Aorta (tissue), 5 donors: ENCODE data around the gene SSRP1. TPM values are rescaled to one million over a fixed set of nuclear protein-coding genes. Genes with fewer than 3 reads are reported as not detected.
A peak's percentile ranks its signal among the peaks of the same experiment; 100 is the strongest.

Experiments used
- ATAC-seq: fragments of 200-7000 bp; cut with Tn5 transposase; one replicate; pipeline ENCODE4 v1.9.1; 2022; ENCODE audit warnings: moderate library complexity; ENCODE audit not compliant: low FRiP score
- DNase-seq, 2 donors: peaks; one replicate each; pipeline ENCODE4 v3.0.0-alpha.2; 2020
- H3K27ac ChIP-seq, 2 donors: one replicate each; pipeline ENCODE4 v1.5.1; 2013; ENCODE audit warnings: low read length in 2 of 2, mild to moderate bottlenecking in 2 of 2, moderate library complexity in 2 of 2, control low read depth in 1 of 2, inconsistent platforms in 1 of 2, low read depth in 1 of 2
- H3K27me3 ChIP-seq, 2 donors: one replicate each; pipeline ENCODE4 v1.6.1; 2013; ENCODE audit warnings: control low read depth in 1 of 2, low read length in 1 of 2, mild to moderate bottlenecking in 1 of 2, moderate library complexity in 1 of 2; ENCODE audit not compliant: insufficient read depth in 2 of 2, control insufficient read depth in 1 of 2
- H3K36me3 ChIP-seq, 2 donors: one replicate each; pipeline ENCODE4 v1.6.1; 2013; ENCODE audit warnings: control low read depth in 1 of 2, low read length in 1 of 2, mild to moderate bottlenecking in 1 of 2; ENCODE audit not compliant: insufficient read depth in 2 of 2, control insufficient read depth in 1 of 2
- H3K4me1 ChIP-seq, 2 donors: one replicate each; pipeline ENCODE4 v1.6.1; 2013; ENCODE audit warnings: low read length in 2 of 2, control low read depth in 1 of 2, mild to moderate bottlenecking in 1 of 2, moderate library complexity in 1 of 2; ENCODE audit not compliant: insufficient read depth in 2 of 2, control insufficient read depth in 1 of 2
- H3K4me3 ChIP-seq, 2 donors: one replicate each; pipeline ENCODE4 v1.5.1; 2013; ENCODE audit warnings: low read length in 2 of 2, control low read depth in 1 of 2, mild to moderate bottlenecking in 1 of 2
- H3K9me3 ChIP-seq: one replicate; pipeline ENCODE4 v1.6.1; 2013; ENCODE audit warnings: mild to moderate bottlenecking, low read length; ENCODE audit not compliant: control insufficient read depth
- WGBS, 2 donors: extraction: QIAGEN DNeasy Blood & Tissue Kit; methylation state at CpG; one replicate each; pipeline ENCODE4 v1.1.7; 2013; 5-methylcytosine and 5-hydroxymethylcytosine counted together
- intact Hi-C, 2 donors: fragments of 100-400 bp; cut with DNase I; formaldehyde crosslinking; loops; one replicate each; pipeline versions ENCODE4 v1.14.2 to v1.15.0; 2022
- polyA plus RNA-seq, 2 donors: library from polyadenylated mRNA; stranded (reverse); fragments of 200-250 nt; gene quantifications; one replicate each; pipeline ENCODE4 v1.2.3, GENCODE V29; 2013
- total RNA-seq, 2 donors: library from RNA; stranded (reverse); fragmentation: NEBNext Ultra II Directional; extraction: Animal tissue kit (Norgen Biotek cat#: 25700); gene quantifications; one replicate each; pipeline ENCODE4 v1.2.1, GENCODE V29; 2021
- donor health status: healthy with polysubstance abuse.
- donor health status: Bipolar disorder and iron deficiency.
- donor health status: DM: no; HTN: no; CAD: no.
- donor health status: DM: no; HTN: no; CAD: no.
- donor health status: DM: yes; HTN: yes; CAD: no.

Gene SSRP1
- total and polyA plus RNA-seq, 4 donors = 37.8 to 48.7 (median 44.0) TPM

DNA sequence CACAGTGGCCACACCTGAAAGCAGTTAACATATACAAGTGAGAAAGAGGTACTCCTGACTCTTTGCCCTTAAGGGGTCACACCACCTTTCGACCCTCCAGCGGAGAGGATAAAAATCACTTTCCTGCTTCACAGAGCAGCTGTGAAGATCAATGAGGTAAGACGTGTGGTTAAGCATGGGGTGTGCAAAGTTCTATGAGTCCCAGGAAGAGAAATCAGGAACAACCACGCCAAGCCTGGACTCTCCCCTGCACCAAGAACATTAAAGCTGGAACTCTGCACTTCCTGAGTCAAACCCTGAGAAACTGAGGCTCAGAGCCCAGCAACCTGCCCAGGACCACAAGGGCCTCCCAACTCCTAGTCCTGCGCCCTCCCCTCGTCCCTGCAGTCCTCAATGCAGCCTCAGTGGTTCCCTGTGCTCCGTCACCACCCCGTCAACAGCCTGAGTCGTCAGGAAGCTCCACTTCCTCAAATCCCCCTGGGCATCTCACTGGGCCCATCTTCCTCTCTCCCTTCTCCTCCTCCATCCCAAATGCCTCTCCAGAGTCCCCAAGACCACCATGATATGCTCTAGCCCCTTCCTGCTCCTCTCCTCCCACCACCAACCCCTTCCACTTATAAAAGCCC lies 28.6 kb downstream of the SSRP1 start:
- ATAC-seq = no peak
- Histone ChIP-seq H3K27ac (no peak overlapping the region), H3K4me3 (no peak overlapping the region), H3K36me3 (peaks cover 0 to 8% of the 10 kb centered on the region in 2 donors), H3K27me3 (no peaks in the 10 kb centered on the region), H3K9me3 (no peaks in the 10 kb centered on the region), H3K4me1 (no peaks in the 10 kb centered on the region)
- WGBS, 2 donors = 84 to 86% methylated on average over 9 of the region's 9 CpGs
- DNase-seq = peak in 1 of 2 donors; percentile 61
- intact Hi-C loops = no loop called here

DNA sequence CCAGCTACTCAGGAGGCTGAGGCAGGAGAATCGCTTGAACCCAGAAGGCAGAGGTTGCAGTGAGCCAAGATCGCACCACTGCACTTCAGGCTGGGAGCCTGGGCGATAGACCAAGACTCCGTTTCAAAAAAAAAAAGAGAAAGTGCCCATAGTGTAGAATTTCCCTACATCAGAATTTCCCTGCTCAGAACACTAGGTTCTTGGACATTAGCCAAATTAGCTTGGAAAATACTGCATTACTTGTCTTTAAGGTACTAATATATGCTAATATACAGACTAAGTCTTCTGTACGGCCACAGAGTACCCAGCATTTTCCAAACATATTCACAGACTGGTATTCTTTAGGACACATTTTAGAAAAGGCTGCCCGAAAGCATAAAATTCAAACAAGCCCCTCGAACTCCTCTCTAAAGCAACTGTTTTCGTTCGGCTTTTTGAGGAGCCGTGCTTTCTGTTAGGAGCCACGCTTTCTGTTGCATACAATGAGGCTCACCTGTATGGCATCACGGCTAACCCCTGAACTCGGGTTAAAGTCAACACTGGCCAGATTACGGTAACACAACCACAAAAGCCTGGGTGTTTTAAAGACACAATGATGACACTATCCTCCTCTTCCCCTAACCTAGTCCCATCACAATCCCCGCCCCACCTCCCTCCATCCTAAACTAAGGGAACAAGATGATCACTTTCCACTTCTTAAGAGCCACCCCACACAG lies 29.4 kb downstream of the SSRP1 start:
- intact Hi-C loops = no loop called here
- no peak for DNase-seq
- Histone ChIP-seq H3K27ac (no peak overlapping the region), H3K4me3 (no peak overlapping the region), H3K9me3 (no peaks in the 10 kb centered on the region), H3K36me3 (peaks cover 0 to 15% of the 10 kb centered on the region in 2 donors), H3K27me3 (no peaks in the 10 kb centered on the region), H3K4me1 (no peaks in the 10 kb centered on the region)
- ATAC-seq = no peak
- 79% methylated on average over 15 of the region's 15 CpGs for WGBS, 2 donors

DNA sequence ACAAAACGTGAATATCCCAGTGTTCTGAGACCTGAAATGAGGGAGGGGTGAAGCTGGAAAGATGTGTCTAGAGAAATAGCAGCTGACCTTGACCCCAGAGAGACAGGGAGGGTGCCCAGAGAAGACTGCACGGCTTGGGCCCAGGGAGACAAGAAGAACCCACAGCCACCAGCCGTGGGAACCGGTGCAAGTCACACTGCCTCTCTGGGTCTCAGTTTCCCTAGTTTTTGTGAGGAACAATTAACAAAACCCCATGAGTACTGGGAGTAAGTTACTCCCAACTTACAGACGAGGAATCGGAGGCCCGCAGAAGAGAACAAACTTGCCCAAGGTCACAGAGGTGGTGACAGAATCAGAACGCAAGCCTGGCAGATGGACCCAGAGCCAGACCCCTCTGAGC lies 30.2 kb downstream of the SSRP1 start:
- no peak overlapping the region for H3K4me3 ChIP-seq
- peaks cover 3 to 23% of the 10 kb centered on the region in 2 donors for H3K36me3 ChIP-seq
- H3K4me1 ChIP-seq = no peaks in the 10 kb centered on the region
- DNase-seq (no peak), ATAC-seq (no peak)
- no peak overlapping the region for H3K27ac ChIP-seq
- no peaks in the 10 kb centered on the region for H3K27me3 ChIP-seq
- intact Hi-C loops = no loop called here
- 91 to 92% methylated on average over 8 of the region's 8 CpGs for WGBS, 2 donors
- no peaks in the 10 kb centered on the region for H3K9me3 ChIP-seq

DNA sequence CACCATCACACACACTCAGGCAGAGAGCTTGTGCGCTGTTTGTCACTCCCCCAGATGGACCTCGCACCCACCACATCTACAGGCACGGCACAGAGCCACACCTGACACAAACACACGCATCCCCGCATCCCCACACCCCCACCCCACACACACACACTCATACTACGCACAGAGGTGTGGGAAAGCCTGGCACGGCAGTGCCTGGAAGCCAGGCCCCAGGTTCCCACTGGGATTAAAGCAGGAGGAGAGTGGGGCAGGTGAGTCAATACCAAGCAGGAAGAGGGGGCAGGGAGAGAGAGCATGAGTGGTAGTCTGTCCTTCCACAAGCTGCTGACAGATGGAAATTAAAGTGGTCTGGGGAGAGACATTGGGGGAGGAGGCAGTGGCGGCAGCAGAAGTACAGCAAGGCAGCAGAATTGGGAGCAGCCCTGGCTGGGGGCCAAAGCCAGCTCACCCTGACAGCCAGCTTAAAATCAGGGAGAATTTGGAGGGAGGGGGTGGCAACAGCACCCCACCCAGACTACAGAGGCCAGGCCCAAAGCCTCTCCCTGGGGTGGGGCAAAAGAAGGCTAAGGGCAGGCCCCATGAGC lies 31.6 kb downstream of the SSRP1 start:
- H3K36me3 ChIP-seq = peaks cover 8 to 34% of the 10 kb centered on the region in 2 donors
- ATAC-seq (no peak), DNase-seq (peak in 1 of 2 donors; percentile 49)
- no peaks in the 10 kb centered on the region for H3K4me1 ChIP-seq
- no peak overlapping the region for H3K4me3 ChIP-seq
- H3K9me3 ChIP-seq = peaks cover 6% of the 10 kb centered on the region
- intact Hi-C loops = no loop called here
- no peaks in the 10 kb centered on the region for H3K27me3 ChIP-seq
- no peak overlapping the region for H3K27ac ChIP-seq
- WGBS, 2 donors = 86% methylated on average over 8 of the region's 8 CpGs

DNA sequence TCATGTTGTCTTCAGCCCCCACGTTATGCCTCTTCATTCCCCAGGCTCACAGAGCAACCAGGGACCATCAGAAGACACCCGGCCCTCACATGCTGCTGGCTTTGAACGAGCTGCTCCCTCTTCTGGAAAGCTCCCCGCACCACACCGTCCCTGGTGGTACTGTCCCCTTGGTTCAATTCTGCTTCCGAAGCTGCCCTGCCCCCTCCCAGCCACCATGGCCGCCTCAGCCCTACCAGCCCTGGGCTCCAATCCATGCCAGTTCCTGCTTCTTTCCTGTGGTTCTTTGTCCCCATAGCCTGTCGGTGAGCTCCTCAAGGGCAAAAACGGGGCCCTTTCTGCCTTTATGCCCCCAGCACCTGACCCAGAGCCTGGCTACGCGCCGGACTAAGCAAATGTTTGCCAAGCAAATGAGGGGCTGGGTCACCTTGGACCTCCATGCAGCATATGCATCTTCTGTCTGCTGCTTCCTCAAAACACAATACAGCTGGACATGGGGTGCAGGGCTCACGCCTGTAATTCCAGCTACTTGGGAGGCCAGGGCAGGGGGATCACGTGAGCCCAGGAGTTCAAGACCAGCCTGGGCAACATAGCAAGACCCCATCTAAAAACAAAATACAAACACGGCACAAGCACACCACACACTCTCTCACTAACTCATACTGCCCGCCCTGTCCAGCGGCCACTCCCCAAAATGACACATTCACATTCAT lies 32.3 kb downstream of the SSRP1 start:
- H3K4me3 ChIP-seq = no peak overlapping the region
- peaks cover 8 to 34% of the 10 kb centered on the region in 2 donors for H3K36me3 ChIP-seq
- no peak for DNase-seq
- peaks cover 6% of the 10 kb centered on the region for H3K9me3 ChIP-seq
- no peak overlapping the region for H3K27ac ChIP-seq
- whole genome bisulfite sequencing, 2 donors = 84 to 87% methylated on average over 17 of the region's 17 CpGs
- ATAC-seq = no peak
- H3K4me1 ChIP-seq = no peaks in the 10 kb centered on the region
- no peaks in the 10 kb centered on the region for H3K27me3 ChIP-seq
- intact Hi-C loops = no loop called here

DNA sequence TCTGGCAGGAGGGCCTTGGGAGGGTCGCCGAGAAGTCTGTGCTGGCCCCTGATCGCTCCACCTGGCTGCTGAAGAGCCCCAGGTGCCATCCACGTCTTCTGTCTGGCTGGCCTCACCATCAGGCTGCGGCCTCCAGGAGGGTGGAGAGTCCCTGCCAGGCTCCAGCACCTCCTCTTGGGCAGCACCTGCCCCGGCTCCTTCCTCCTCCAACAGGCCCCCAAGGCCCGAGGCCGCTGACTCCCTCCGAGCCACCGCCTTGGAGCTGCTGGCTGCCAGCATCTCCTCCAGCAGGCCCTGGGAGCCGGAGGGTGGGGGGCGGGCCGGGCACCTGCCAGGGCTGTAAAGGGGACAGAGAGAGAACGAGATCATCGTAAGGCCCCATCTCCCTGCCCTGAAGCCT lies 33.2 kb downstream of the SSRP1 start:
- intact Hi-C loops = no loop called here
- H3K27ac ChIP-seq = no peak overlapping the region
- 93 to 96% methylated on average over 15 of the region's 15 CpGs for WGBS, 2 donors
- H3K36me3 ChIP-seq = peaks cover 8 to 34% of the 10 kb centered on the region in 2 donors
- no peaks in the 10 kb centered on the region for H3K27me3 ChIP-seq
- peaks cover 6% of the 10 kb centered on the region for H3K9me3 ChIP-seq
- no peak overlapping the region for H3K4me3 ChIP-seq
- no peak for ATAC-seq
- no peak for DNase-seq
- no peaks in the 10 kb centered on the region for H3K4me1 ChIP-seq

DNA sequence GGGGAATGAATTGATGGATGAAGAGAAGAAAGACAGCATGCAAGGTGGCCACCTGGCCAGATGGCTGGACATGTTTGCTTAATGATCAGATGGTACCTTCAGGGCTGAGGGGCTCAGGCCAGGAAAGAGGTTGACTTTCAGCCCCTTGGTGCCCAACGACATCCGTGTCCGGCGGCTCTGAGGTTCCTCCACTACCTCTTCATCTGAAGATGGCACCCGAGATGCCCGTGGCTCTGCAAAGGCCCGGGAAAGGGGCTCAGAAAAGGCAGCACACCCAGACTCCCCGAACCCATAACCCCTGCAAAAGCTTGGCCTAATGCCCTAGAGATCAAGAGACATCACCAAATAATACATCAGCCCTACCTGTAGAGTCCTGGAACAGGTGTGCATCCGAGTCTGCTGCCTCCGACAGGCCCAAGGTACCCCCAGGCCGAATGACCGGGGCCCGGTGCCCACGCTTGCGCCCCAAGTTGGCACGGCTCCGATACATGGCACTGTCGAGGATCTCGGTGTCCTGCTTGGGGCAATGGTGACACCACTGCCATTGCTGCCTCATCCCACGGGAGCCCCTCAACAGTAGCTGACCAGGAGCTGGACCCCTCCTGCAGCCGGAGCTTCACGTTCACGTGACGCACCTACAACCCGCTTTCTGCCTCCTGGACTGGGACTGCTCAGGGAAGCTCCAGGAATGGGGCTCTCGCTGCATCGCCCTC lies 33.8 kb downstream of the SSRP1 start:
- H3K27me3 ChIP-seq = no peaks in the 10 kb centered on the region
- no peaks in the 10 kb centered on the region for H3K4me1 ChIP-seq
- H3K9me3 ChIP-seq = peaks cover 6% of the 10 kb centered on the region
- intact Hi-C loops = no loop called here
- no peak overlapping the region for H3K27ac ChIP-seq
- WGBS, 2 donors = 97 to 98% methylated on average over 27 of the region's 27 CpGs
- DNase-seq (no peak), ATAC-seq (peak; percentile 2)
- peaks cover 8 to 34% of the 10 kb centered on the region in 2 donors for H3K36me3 ChIP-seq
- H3K4me3 ChIP-seq = no peak overlapping the region

DNA sequence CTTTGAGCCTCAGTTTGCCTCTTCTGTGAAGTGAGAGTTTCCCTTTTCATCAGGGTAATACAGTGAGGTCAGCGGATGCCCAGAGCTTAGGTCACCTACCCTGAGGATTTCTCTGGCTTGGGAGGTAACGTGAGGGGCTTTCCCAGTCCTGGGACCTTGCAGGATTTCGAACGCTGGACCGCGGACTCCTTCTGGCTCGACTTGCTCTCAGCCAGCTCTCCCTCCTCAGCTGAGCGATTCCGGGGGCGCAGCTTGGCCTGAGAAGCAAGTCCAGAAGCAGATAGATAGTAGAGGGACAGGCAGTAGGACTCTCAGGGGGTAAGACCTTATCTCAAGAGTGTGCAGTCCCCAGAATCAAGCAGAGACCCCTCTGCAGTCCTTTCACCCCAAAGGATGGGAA lies 34.9 kb downstream of the SSRP1 start:
- no peak for DNase-seq
- WGBS, 2 donors = 95 to 98% methylated on average over 10 of the region's 10 CpGs
- intact Hi-C loops = no loop called here
- Histone ChIP-seq H3K27me3 (no peaks in the 10 kb centered on the region), H3K4me1 (no peaks in the 10 kb centered on the region), H3K4me3 (no peak overlapping the region), H3K27ac (no peak overlapping the region), H3K9me3 (peaks cover 6% of the 10 kb centered on the region), H3K36me3 (peaks cover 8 to 34% of the 10 kb centered on the region in 2 donors)
- ATAC-seq = no peak
